SHP77 (cell line): Measurements from ENCODE around the gene GP5.

Source experiments
- DNase-seq, 2 experiments: peaks; one replicate each; lab custom pipeline; 2025; lab: John Stamatoyannopoulos, UW

The GP5 gene

GRCh38 chr3:194376241-194376560, 22.9 kb downstream of the GP5 start:
- DNase-seq: no peak

GRCh38 chr3:194375473-194376240, 23.4 kb downstream of the GP5 start:
- DNase-seq: no peak

- DNase-seq: no peak
These were observed 24.1 kb downstream of the GP5 start for GRCh38 chr3:194374935-194375334.

GRCh38 chr3:194373899-194374298, 25.2 kb downstream of the GP5 start:
- DNase-seq: no peak

DNA sequence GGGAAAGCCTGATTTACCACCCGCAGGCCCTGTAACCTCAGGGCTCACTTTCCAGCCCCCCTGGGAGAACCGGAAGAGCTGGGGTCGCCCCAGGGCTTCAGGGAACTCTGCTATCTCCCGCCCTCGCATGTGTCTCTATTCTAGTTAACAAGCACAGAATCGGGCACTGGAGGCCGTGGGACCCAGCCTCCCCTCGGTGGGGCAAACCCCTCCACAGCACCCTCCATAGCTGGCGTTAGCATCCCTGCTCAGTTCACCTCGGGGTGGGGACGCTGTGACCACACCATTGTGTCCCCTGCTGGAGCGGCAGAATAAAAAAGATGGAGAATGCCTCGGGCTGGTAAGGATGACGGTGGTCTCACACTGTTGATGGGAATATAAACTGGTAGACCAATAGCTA, 26.0 kb downstream of the GP5 start:
- DNase-seq: no peak

- no peak for DNase-seq
These were observed 28.3 kb downstream of the GP5 start for GRCh38 chr3:194370753-194371152.

DNA sequence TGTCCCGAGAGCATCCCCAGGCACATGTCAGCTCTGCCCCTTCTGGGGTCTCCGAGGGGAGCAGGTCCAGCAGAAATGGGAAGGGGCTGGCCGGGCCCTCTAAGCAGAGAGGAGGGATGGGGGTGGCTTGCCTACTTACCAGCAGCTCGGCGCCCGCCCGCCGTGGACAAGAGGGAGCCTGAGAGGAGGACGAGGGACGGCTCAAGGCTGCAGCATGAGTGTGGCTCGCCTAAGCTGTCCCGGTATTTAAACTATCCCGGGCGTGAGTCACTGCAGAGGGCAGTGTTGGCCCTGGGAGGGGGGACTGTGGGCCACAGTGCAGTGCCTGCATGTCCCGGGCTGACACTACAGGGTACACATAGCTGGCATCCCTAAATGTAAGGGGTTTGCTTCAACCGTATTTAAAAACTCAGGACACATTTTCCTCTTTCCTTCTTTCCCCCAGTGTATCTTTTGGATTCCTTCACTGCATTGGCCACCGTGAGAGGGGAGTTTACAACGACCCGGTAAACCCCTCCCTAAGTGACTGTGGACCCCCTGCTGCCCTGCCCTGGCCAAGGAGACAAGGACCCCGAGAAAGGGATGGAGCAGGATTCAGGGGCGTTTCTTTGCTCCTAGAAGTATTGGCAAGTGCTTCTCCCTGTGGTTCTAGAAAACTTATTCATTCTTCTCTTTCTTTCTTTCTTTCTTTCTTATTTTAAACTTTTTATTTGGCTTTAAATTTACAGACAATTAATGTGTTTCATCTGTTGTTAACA, 29.4 kb downstream of the GP5 start, which contains the start of gene LRRC15:
Gene LRRC15 (minus strand): TSS at position 222 of the 758 bp plus-strand sequence. CDS start 8,700 bp downstream, outside the sequence.
- DNase-seq: no peak

DNA sequence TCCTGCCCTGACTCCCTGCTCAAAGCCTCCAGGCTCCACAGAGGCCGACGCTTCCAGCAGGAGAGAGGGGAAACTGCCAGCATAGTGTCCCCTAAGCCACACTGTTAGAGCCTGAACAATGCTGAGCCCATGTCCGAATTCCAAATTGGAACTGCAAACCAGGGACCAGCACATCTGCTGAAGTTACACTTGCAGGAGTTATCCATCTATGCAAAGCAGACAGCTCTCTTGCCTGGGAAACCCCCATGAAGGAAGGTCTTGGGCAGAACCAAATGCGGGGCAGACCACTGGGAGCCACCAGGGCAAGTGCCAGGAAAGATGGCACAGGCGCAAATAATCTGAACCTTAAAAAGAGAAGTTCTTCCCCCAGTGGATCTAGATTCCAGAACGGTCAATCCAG, 30.1 kb downstream of the GP5 start:
- DNase-seq: no peak

- no peak for DNase-seq
These were observed 30.8 kb downstream of the GP5 start for GRCh38 chr3:194367992-194368841.

- DNase-seq: no peak
These were observed 33.0 kb downstream of the GP5 start for GRCh38 chr3:194365978-194366490.

- no peak for DNase-seq
These were observed 33.5 kb downstream of the GP5 start for GRCh38 chr3:194365526-194365925.

DNA sequence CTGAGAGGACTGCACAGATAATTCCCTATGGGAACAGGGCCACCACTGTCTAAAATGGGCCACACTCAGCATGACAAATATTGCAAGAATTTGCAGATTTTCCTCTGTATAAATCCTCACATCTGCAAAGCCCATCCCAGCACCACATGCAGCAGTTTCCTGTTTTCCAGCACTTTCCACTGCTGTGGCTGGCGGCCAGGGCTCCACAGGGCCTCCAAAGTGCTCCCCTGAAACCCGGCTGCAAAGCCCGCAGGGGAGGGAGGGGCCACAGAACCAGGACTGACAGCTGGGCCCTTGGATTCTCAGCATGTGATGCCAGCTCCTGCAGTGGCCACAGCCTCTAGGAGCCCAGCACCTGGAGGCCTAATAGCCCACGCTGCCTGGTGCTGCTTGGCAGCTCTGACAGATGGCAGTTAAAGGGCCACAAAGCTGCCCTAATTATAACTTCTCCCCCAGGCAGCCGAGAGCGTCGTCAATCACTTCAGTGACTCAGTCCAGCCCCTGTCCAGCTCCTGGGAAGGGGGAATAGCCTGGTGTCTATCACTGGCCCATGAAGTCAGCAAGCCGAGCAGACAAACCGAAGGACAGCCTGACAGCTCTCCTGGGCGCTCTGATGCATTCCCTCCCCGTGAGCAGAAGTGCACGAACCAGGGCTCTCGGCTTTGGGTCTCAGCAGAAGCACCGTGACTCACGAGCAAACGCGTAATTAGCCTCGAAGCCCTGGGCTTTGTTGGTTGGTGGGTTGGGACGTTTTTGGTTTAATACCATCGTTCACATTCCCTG, 34.2 kb downstream of the GP5 start:
- peak in 1 of 2 experiments; percentile 52 for DNase-seq

DNA sequence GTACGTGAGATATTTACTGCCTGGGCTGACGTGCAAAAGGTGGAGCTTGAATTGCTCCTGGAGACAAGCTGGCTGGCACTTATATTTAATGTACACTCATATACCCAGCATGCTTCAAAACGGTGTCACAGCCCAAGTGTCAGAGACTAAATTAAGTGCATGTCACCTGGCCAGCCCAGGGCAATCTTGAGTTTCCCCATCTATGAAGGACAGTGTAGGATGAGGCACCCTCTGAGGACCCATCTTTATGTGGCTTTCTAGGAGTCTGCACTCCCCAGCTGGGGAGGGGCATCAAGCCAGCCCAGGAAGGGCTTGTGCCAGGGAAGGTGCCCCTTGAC, 34.8 kb downstream of the GP5 start:
- no peak for DNase-seq

DNA sequence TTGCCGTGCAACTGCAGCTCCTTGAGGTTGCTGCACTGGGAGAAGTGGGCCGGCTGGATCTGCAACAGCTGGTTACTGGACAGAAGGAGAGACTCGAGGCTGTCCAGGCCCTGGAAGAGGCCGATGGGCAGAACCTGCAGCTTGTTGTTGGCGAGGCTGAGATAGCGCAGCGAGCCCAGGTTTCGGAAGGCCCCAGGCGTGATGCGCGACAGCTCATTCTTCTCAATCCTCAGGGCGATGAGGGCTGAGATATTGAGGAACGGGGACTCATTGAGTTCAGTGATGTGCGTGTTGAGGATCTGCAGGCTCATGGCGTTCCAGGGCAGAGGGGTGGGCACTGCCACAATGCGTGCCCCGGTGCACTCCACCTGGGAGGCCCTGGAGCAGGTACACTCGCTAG, 38.5 kb downstream of the GP5 start:
- no peak for DNase-seq

DNA sequence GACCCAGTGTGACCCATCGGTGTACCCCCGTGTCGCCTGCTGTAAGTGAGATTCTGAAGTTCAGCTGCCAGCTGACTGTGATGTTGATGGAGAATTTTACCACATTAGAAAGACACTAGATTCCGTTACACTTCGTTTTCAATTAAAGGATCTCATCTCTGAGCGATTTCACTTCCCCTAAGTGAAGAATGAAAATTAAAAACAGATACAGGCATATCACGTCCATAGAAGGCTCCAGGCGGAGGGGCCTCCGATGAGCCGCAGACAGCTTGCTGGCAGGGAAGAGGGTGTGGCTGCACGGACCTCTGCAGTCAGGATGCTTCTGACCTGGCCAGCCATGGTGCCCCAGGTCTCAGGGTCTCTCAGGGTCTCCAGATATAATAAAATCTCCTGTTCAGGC, 41.4 kb downstream of the GP5 start:
- DNase-seq: no peak

- DNase-seq: no peak
These were observed 43.7 kb downstream of the GP5 start for GRCh38 chr3:194355379-194355778.

GRCh38 chr3:194354315-194354714, 44.8 kb downstream of the GP5 start:
- no peak for DNase-seq

DNA sequence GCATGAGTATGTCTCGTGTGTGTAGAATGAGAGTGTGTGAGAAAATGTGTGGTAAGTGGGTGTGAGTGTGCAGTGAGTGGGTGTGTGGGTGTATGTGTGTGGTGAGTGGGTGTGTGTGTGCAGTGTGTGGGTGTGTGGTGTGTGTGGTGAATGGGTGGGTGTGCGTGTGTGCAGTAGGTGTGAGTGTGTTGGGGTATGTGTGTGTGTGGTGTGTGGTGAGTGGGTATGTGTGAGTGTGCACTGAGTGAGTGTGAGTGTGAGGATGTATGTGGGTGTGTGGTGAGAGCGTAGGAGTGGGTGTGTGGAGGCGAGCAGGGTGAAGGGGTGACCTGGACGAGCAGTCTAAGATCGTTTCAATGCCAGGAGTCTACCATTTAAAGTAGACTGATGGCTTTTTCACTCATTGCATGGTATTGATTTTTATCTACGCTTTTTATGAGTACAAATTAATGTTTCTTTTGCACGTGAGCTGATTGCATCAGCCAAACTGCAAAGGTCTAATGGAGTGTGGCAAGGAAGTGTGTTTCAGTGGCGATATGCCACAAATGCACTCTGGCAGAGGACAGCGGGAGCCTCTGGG, 46.3 kb downstream of the GP5 start:
- DNase-seq: no peak

DNA sequence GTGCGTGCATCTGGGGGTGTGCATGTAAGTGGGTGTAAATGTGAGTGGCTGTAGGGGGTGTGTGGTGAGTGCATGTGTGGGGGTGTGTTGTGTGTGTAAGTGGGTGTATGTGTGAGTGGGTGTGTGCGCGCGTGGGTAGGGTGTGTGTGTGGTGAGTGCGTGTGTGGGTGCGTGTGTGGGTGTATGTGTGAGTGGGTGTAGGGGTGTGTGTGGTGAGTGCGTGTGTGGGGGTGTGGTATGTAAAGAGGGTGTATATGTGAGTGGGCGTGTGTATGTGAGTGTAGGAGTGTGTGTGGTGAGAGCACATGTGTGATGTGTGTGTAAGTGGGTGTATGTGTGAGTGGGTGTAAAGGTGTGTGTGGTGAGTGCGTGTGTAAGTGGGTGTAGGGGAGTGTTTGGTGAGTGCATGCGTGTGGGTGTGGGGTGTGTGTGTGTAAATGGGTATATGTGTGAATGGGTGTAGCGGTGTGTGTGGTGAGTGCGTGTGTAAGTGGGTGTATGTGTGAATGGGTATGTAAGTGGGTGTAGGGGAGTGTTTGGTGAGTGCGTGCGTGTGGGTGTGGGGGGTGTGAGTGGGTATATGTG, 47.0 kb downstream of the GP5 start:
- DNase-seq: no peak

- DNase-seq: no peak
These were observed 47.9 kb downstream of the GP5 start, which contains the start of gene CPN2 for GRCh38 chr3:194351080-194351672. Gene CPN2 (minus strand): TSS chr3:194351328. CDS start chr3:194342702, 8,626 bp downstream.

DNA sequence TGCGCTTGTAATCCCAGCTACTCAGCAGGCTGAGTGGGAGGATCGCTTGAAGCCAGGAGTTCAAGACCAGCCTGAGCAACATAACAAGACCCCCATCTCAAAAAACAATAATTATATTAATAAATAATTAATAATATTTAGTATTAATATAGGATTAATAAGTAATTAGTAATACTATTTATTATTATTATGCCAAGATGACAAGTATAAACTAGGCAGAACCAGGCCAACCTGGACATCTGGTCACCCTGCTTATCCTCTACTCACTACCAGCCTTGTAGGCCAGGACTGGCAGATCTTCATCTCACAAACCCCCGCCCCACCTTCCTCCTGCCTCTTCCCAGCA, 48.4 kb downstream of the GP5 start:
- no peak for DNase-seq
